Caki2 (cell line): ENCODE measurements around the gene RBM7. TPM values are rescaled to one million over a fixed set of nuclear protein-coding genes. Genes with fewer than 3 reads are reported as not detected.

ENCODE experiments used
- DNase-seq: peaks from one replicate; pipeline ENCODE4 v3.0.0-alpha.2; 2015; ENCODE audit warnings: low read depth
- in situ Hi-C: cut with HindIII; loops from 2 replicates; pipeline ENCODE4 v1.10.0; 2016; ENCODE audit warnings: low sequenced_read_pairs, low pct_unique_long_range_greater_than_20kb, mixed read lengths
- total RNA-seq: library from RNA; depleted of rRNA; stranded (reverse); fragments of >200 nt; shearing (Covaris generic); gene quantifications from 2 replicates; pipeline ENCODE4 v1.2.3, GENCODE V29; 2014; ENCODE audit warnings: low replicate concordance

The RBM7 gene
- total RNA-seq, 1 experiment from 2014 or later = 15.6 TPM

- DNase-seq = no peak
- in situ Hi-C loops = no loop called here
Measured at GRCh38 chr11:114392735-114393667, 7.5 kb upstream of the RBM7 start.

- DNase-seq = no peak
- in situ Hi-C loops = no loop called here
Measured at GRCh38 chr11:114395736-114396135, 4.7 kb upstream of the RBM7 start.

- in situ Hi-C loops = no loop called here
Measured at GRCh38 chr11:114396916-114397315, 3.5 kb upstream of the RBM7 start.

GRCh38 chr11:114397349-114397982 is 3.0 kb upstream of the RBM7 start:
- in situ Hi-C loops = no loop called here

More at GRCh38 chr11:114396916-114397315, 3.5 kb upstream of the RBM7 start:
- DNase-seq = no peak

GRCh38 chr11:114398303-114398920 is 2.1 kb upstream of the RBM7 start:
- DNase-seq = no peak
- in situ Hi-C loops = no loop called here

More at GRCh38 chr11:114397349-114397982, 3.0 kb upstream of the RBM7 start:
- DNase-seq = no peak

- DNase-seq = no peak
- in situ Hi-C loops = no loop called here
Measured at GRCh38 chr11:114399490-114400215, 813 bp upstream of the RBM7 start.

GRCh38 chr11:114400915-114401223 is 403 bp downstream of the RBM7 start:
- in situ Hi-C loops = no loop called here
- DNase-seq = no peak

GRCh38 chr11:114401311-114401710 is 845 bp downstream of the RBM7 start:
- no peak for DNase-seq
- in situ Hi-C loops = no loop called here

- no peak for DNase-seq
- in situ Hi-C loops = no loop called here
Measured at GRCh38 chr11:114412946-114413345, 12.5 kb downstream of the RBM7 start.

- in situ Hi-C loops = no loop called here
- DNase-seq = no peak
Measured at GRCh38 chr11:114413958-114414357, 13.5 kb downstream of the RBM7 start.

- in situ Hi-C loops = no loop called here
Measured at GRCh38 chr11:114416441-114416961, 16.0 kb downstream of the RBM7 start.

GRCh38 chr11:114426280-114426679 is 25.8 kb downstream of the RBM7 start:
- in situ Hi-C loops = no loop called here
- no peak for DNase-seq

More at GRCh38 chr11:114416441-114416961, 16.0 kb downstream of the RBM7 start:
- DNase-seq = no peak

GRCh38 chr11:114430290-114430689 is 29.8 kb downstream of the RBM7 start:
- no peak for DNase-seq
- in situ Hi-C loops = no loop called here

GRCh38 chr11:114432893-114433292 is 32.4 kb downstream of the RBM7 start:
- DNase-seq = no peak
- in situ Hi-C loops = no loop called here

GRCh38 chr11:114433376-114433775 is 32.9 kb downstream of the RBM7 start:
- in situ Hi-C loops = no loop called here

GRCh38 chr11:114438303-114438702 is 37.8 kb downstream of the RBM7 start:
- DNase-seq = no peak
- in situ Hi-C loops = no loop called here

More at GRCh38 chr11:114433376-114433775, 32.9 kb downstream of the RBM7 start:
- no peak for DNase-seq

- in situ Hi-C loops = no loop called here
- DNase-seq = peak; percentile 81
Measured at GRCh38 chr11:114439229-114440120, 39.0 kb downstream of the RBM7 start, which contains the start of gene REXO2. Gene REXO2 (plus strand): TSS chr11:114439467. CDS start chr11:114439529, 62 bp downstream.
